Measurements from ENCODE around the gene IFT52. TPM values are rescaled to one million over a fixed set of nuclear protein-coding genes. Genes with fewer than 3 reads are reported as not detected.

The IFT52 gene
- total and polyA plus RNA-seq, 2 of the 8 experiments (the other 6 are each of a cell fraction or from before 2014, with no cell fraction given): 35.6 to 40.4 TPM

DNA sequence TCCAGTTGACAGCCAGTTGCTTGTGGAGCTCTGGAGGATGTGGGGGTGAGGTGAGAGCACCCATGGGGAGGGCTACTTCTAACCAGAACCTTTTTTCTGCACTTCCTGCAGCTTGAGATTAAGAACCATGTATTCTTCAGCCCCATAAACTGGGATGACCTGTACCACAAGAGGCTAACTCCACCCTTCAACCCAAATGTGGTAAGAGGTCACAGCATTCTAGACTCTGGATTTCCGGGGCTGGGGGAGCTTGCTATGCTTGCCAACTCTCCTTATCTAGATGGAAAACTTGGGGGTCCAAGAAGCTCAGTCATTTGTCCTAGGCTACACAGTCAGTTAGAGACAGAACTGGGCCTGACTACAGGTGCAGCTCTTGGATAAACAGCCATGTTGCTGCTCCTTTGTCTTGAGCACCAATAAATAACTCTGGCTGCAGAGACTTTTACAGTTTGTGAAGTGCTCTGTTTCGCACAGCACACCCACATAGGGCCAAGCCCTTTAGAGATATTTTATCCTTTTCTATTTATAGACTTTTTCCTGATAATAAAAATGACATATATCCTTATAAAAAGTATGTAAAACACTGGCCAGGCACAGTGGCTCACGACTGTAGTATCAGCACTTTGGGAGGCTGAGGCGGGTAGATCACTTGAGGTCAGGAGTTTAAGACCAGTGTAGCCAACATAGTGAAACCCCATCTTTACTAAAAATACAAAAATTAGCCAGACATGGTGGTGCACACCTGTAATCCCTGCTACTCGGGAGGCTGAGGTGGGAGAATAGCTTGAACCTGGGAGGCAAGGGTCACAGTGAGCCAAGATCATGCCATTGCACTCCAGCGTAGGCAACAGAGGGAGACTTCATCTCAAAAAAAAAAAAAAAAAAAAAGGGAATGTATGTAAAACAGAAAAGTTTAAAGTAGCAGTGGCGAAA lies 10.6 kb upstream of the IFT52 start:
- no peak overlapping the region for H3K23ac ChIP-seq (ENCODE audit: insufficient read length)
- no peaks in the 10 kb centered on the region for H4K20me1 ChIP-seq (replicated peaks in 1 of 2; ENCODE audit: control insufficient read depth in 1 of 2, insufficient read depth in 2 of 2, low read length in 2 of 2)
- no peak overlapping the region for H3K4me3 ChIP-seq (ENCODE audit: extremely low read depth in 1 of 4, insufficient read depth in 2 of 4, low read depth in 3 of 4, low read length in 4 of 4)
- H2BK5ac ChIP-seq (ENCODE audit: low read depth, low read length): no peak overlapping the region
- no peak overlapping the region for H2BK20ac ChIP-seq (ENCODE audit: low read length)
- no peak overlapping the region for H3K18ac ChIP-seq (ENCODE audit: extremely low read depth, low read length)
- no peak overlapping the region for H3K14ac ChIP-seq (ENCODE audit: insufficient read length)
- no peak overlapping the region for H4K5ac ChIP-seq (ENCODE audit: insufficient read length, low read depth, low read length)
- no peak overlapping the region for H4K91ac ChIP-seq (replicated peaks; ENCODE audit: insufficient read length, low read length)
- H3K4me1 ChIP-seq (replicated peaks in 1 of 4; ENCODE audit: control insufficient read depth in 3 of 4, insufficient read depth in 4 of 4, low read length in 3 of 4): peaks cover 0 to 7% (median 6%) of the 10 kb centered on the region in 4 experiments; a peak in 3 of 7 replicates
- no peak overlapping the region for H3K4ac ChIP-seq (replicated peaks; ENCODE audit: insufficient read length, low read depth, low read length)
- no peaks in the 10 kb centered on the region for H3K9me3 ChIP-seq (ENCODE audit: insufficient read depth in 2 of 2, low read depth in 1 of 2, low read length in 1 of 2)
- FAIRE-seq (no peak), DNase-seq (ENCODE audit: low read depth in 1 of 2, low spot score in 2 of 2) (no peak)
- no peaks in the 10 kb centered on the region for H3K27me3 ChIP-seq (replicated peaks in 1 of 4; ENCODE audit: control insufficient read depth in 3 of 4, extremely low read depth in 1 of 4, insufficient read depth in 3 of 4, low read length in 3 of 4)
- no peaks in the 10 kb centered on the region for H3K36me3 ChIP-seq (ENCODE audit: control insufficient read depth in 2 of 4, insufficient read depth in 4 of 4, low read length in 3 of 4)
- no peak overlapping the region for H2AK5ac ChIP-seq (ENCODE audit: low read depth, low read length)
- TF ChIP-seq MAFK (IDR thresholded peaks at IDR 0.05; ENCODE audit: low read depth, low read length): no peak
- no peak for TF ChIP-seq CBX5 (IDR thresholded peaks at IDR 0.05; ENCODE audit: low read depth, low read length)
- TF ChIP-seq BACH1 (IDR thresholded peaks at IDR 0.05; ENCODE audit: low read length): no peak
- TF ChIP-seq EP300 (IDR thresholded peaks at IDR 0.05; ENCODE audit: borderline replicate concordance in 1 of 2, low read depth in 2 of 2, low read length in 2 of 2): no peak
- no peak for TF ChIP-seq SRF (IDR thresholded peaks at IDR 0.05; ENCODE audit: low read depth, low read length)
- TF ChIP-seq, protein P1, sequence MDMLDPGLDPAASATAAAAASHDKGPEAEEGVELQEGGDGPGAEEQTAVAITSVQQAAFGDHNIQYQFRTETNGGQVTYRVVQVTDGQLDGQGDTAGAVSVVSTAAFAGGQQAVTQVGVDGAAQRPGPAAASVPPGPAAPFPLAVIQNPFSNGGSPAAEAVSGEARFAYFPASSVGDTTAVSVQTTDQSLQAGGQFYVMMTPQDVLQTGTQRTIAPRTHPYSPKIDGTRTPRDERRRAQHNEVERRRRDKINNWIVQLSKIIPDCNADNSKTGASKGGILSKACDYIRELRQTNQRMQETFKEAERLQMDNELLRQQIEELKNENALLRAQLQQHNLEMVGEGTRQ (IDR thresholded peaks at IDR 0.05; ENCODE audit: low read length): no peak
- TF ChIP-seq SP4 (IDR thresholded peaks at IDR 0.05; ENCODE audit: low read length): no peak
- no peak for TF ChIP-seq EGR1 (IDR thresholded peaks at IDR 0.05; ENCODE audit: borderline replicate concordance, low read depth, low read length)
- TF ChIP-seq NRF1 (IDR thresholded peaks at IDR 0.05; ENCODE audit: low read depth, low read length): no peak
- no peak for TF ChIP-seq TAF7 (optimal IDR thresholded peaks at IDR 0.05; ENCODE audit: borderline replicate concordance, low read depth, low read length)
- TF ChIP-seq EZH2 (IDR thresholded peaks at IDR 0.05; ENCODE audit: low read depth, low read length, severe bottlenecking): no peak
- no peak overlapping the region for H3K9ac ChIP-seq (replicated peaks in 1 of 4; ENCODE audit: extremely low read depth in 1 of 4, low read depth in 3 of 4, low read length in 3 of 4)
- ChIA-PET POLR2A (ENCODE audit: partially characterized antibody) (interaction anchor here (1.2 kb wide), 2 partner anchors 11 to 12 kb away, joined by 3 read pairs; partner anchors contain the start of gene IFT52), CTCF (ENCODE audit: partially characterized antibody) (interaction anchor here (0.7 to 1.7 kb wide), 3 partner anchors 42 to 170 kb away, joined by 3 to 5 read pairs (median 3); no protein-coding TSS in a partner anchor)
- H3K4me2 ChIP-seq (ENCODE audit: insufficient read depth in 1 of 2, low read depth in 2 of 2, low read length in 2 of 2): no peak overlapping the region
- no peaks in the 10 kb centered on the region for H3K79me2 ChIP-seq (ENCODE audit: control insufficient read depth in 1 of 2, insufficient read depth in 2 of 2, low read length in 2 of 2)
- 96% methylated on average over 5 of the region's 7 CpGs; no CpG with 5 or more reads in 1 of the 2 experiments for WGBS, 2 experiments (ENCODE audit: extremely low coverage in 1 of 2, insufficient coverage in 1 of 2, insufficient read length in 1 of 2, insufficient replicate concordance in 2 of 2, low coverage in 1 of 2, low lambda C conversion rate in 2 of 2, missing lambda C conversion rate in 1 of 2)
- no peaks in the 10 kb centered on the region for H3K23me2 ChIP-seq (ENCODE audit: low read depth, low read length)
- H2AFZ ChIP-seq (ENCODE audit: low read length): no peak overlapping the region
- no peak overlapping the region for H3K56ac ChIP-seq (replicated peaks; ENCODE audit: insufficient read length, low read depth, low read length)
- H2BK12ac ChIP-seq (ENCODE audit: low read depth, low read length): no peak overlapping the region
- H2BK15ac ChIP-seq (ENCODE audit: low read length): no peak overlapping the region
- no peak overlapping the region; the same call in 1 of the 2 replicates for H4K8ac ChIP-seq (ENCODE audit: extremely low read depth, insufficient read depth, low read length)
- H2BK120ac ChIP-seq (replicated peaks; ENCODE audit: low read depth, low read length): no peak overlapping the region
- H3K79me1 ChIP-seq (ENCODE audit: low read depth, low read length): no peaks in the 10 kb centered on the region
- H3K27ac ChIP-seq (ENCODE audit: low read depth, low read length): no peak overlapping the region

Data from H1 (cell line).